K562 (cell line): Measurements from ENCODE around the gene RAB21. TPM values are rescaled to one million over a fixed set of nuclear protein-coding genes. Genes with fewer than 3 reads are reported as not detected.
A peak's percentile ranks its signal among the peaks of the same experiment; 100 is the strongest.

Experiments
- ATAC-seq: fragments of 200-7000 bp; cut with Tn5 transposase; 3 replicates; pipeline ENCODE4 v1.9.1; 2020; ENCODE audit warnings: moderate library complexity
- BruUV-seq: library from RNA; stranded (reverse); fragments of 400-500 nt; replicated peaks from 2 replicates; lab custom pipeline; 2021; lab: Mats Ljungman, UMichigan
- CTCF ChIA-PET: fragments of 300-600 bp; formaldehyde crosslinking; extraction: SDS; loops from one replicate; lab custom pipeline; 2021; ENCODE audit warnings: low intra/inter-chr PET ratio; lab: Yijun Ruan, JAX
- POLR2A ChIA-PET: fragments of 300-600, 350-650 bp; sonication (Branson Sonifier 250); formaldehyde crosslinking; extraction: SDS; loops from one replicate; lab custom pipeline; 2021; ENCODE audit warnings: antibody characterized with exemption, inconsistent platforms; lab: Yijun Ruan, JAX
- DNase-seq, 4 experiments: peaks; one replicate each; pipeline versions ENCODE4 v3.0.0 to v3.0.0-alpha.2; 2011 to 2018; ENCODE audit warnings: low spot score in 3 of 4, mixed read lengths in 3 of 4; ENCODE audit errors: extremely low read depth in 1 of 4
- FAIRE-seq: peaks from 2 replicates; lab custom pipeline; 2011; peaks lifted over from hg19 to GRCh38; lab: Jason Lieb, UNC
- H2AFZ ChIP-seq: 2 replicates; pipeline ENCODE4 v1.6.0; 2011; ENCODE audit warnings: low read depth, low read length, control low read depth, inconsistent platforms
- H3K27ac ChIP-seq: fragments of 200-600 bp; 3 replicates; pipeline ENCODE4 v1.8.0; 2011; ENCODE audit warnings: low read depth, mild to moderate bottlenecking, control low read depth, inconsistent platforms, low read length, moderate library complexity, mixed read lengths; ENCODE audit errors: extremely low read depth
- H3K27me3 ChIP-seq, 2 experiments: fragments of 300-600 bp in 1 of 2; 2 replicates in 1 of 2; 3 replicates in 1 of 2; pipeline versions ENCODE4 v1.6.0 to v1.8.0; 2011; ENCODE audit warnings: inconsistent platforms in 2 of 2, low read length in 2 of 2, mild to moderate bottlenecking in 1 of 2, mixed read lengths in 1 of 2, moderate library complexity in 1 of 2; ENCODE audit not compliant: control insufficient read depth in 2 of 2, insufficient read depth in 2 of 2
- H3K36me3 ChIP-seq: fragments of 300-600 bp; 3 replicates; pipeline ENCODE4 v1.8.0; 2011; ENCODE audit warnings: mild to moderate bottlenecking, low read length, inconsistent platforms; ENCODE audit not compliant: control insufficient read depth, insufficient read depth
- H3K4me1 ChIP-seq, 2 experiments: fragments of 200-600 bp in 1 of 2; replicated peaks in 1 of 2; 2 replicates in 1 of 2; 3 replicates in 1 of 2; pipeline versions ENCODE4 v1.5.1 to v1.8.0; 2011; ENCODE audit warnings: inconsistent platforms in 2 of 2, low read length in 2 of 2, mild to moderate bottlenecking in 1 of 2, mixed read lengths in 1 of 2, moderate library complexity in 1 of 2; ENCODE audit not compliant: control insufficient read depth in 2 of 2, insufficient read depth in 2 of 2
- H3K4me2 ChIP-seq: 2 replicates; pipeline ENCODE4 v1.6.1; 2011; ENCODE audit warnings: low read length, control low read depth, inconsistent platforms, mixed read lengths; ENCODE audit not compliant: insufficient read depth
- H3K4me3 ChIP-seq: fragments of 200-600 bp; sonication (generic), shearing (Covaris generic); 2 replicates; pipeline ENCODE4 v1.5.1; 2016; ENCODE audit warnings: control low read depth, inconsistent platforms
- H3K79me2 ChIP-seq: fragments of 200-600 bp; 3 replicates; pipeline ENCODE4 v1.8.0; 2011; ENCODE audit warnings: low read length, inconsistent platforms; ENCODE audit not compliant: control insufficient read depth, insufficient read depth
- H3K9ac ChIP-seq, 2 experiments: 2 replicates each; pipeline versions ENCODE4 v1.6.0 to v1.6.1; 2011; ENCODE audit warnings: low read depth in 2 of 2, low read length in 2 of 2, control low read depth in 1 of 2, inconsistent platforms in 1 of 2, mild to moderate bottlenecking in 1 of 2, mixed read lengths in 1 of 2; ENCODE audit not compliant: insufficient read depth in 1 of 2
- H3K9me1 ChIP-seq: one replicate; pipeline ENCODE4 v1.6.0; 2011; ENCODE audit warnings: inconsistent platforms, mild to moderate bottlenecking, low read length, moderate library complexity; ENCODE audit not compliant: control insufficient read depth, insufficient read depth
- H3K9me3 ChIP-seq: replicated peaks from 2 replicates; pipeline ENCODE4 v1.5.1; 2011; ENCODE audit warnings: low read depth, low read length, inconsistent platforms; ENCODE audit not compliant: control insufficient read depth, insufficient read depth
- H4K20me1 ChIP-seq: replicated peaks from 2 replicates; pipeline ENCODE4 v1.6.1; 2011; ENCODE audit warnings: low read length, inconsistent platforms, mixed read lengths; ENCODE audit not compliant: control insufficient read depth, insufficient read depth
- CEBPB ChIP-seq: fragments of 450-650 bp; IDR thresholded peaks from 2 replicates; pipeline ENCODE4 v1.6.1; 2016; ENCODE audit warnings: missing genetic modification characterization, missing compliant biosample characterization
- MEF2A ChIP-seq: IDR thresholded peaks from 2 replicates; pipeline ENCODE4 v1.6.1; 2011; ENCODE audit warnings: low read depth, mild to moderate bottlenecking, low read length, moderate library complexity; ENCODE audit not compliant: control insufficient read depth
- MTA1 ChIP-seq: fragments of 450-650 bp; IDR thresholded peaks from 2 replicates; pipeline ENCODE4 v1.6.1; 2017; ENCODE audit warnings: borderline replicate concordance
- RBM25 ChIP-seq: fragments of 200-400 bp; formaldehyde crosslinking; IDR thresholded peaks from 2 replicates; pipeline ENCODE4 v1.6.1; 2018; ENCODE audit warnings: low read length, low read depth, moderate library complexity; ENCODE audit not compliant: severe bottlenecking
- ZNF121 ChIP-seq: sonication (generic); formaldehyde crosslinking; conservative IDR thresholded peaks from 2 replicates; pipeline ENCODE4 v1.8.0; 2022; ENCODE audit warnings: missing genetic modification reagents
- WGBS: fragments of 100-300 bp; shearing (Covaris generic); methylation state at CpG from one replicate; pipeline ENCODE4 v1.1.6; 2016; ENCODE audit warnings: low coverage, mixed read lengths; ENCODE audit not compliant: insufficient coverage; ENCODE audit errors: missing lambda C conversion rate; 5-methylcytosine and 5-hydroxymethylcytosine counted together
- in situ Hi-C: fragments of 300-500 bp; cut with MboI; formaldehyde crosslinking; loops from 4 replicates; pipeline ENCODE4 v1.15.0; 2018; ENCODE audit warnings: inconsistent platforms, mixed read lengths
- intact Hi-C: fragments of 100-400 bp; cut with micrococcal nuclease; formaldehyde crosslinking; loops from 2 replicates; pipeline ENCODE4 v1.14.2; 2022
- polyA plus RNA-seq, 8 experiments: library from polyadenylated mRNA; depleted of rRNA in 4 of 8; stranded (reverse) in 5 of 8; unstranded in 3 of 8; fragments of >200 nt; fragmentation: Nextera tagmentation in 2 of 8; fragmentation: Illumina TruSeq in 1 of 8; extraction: Ambion mirVana in 2 of 8; extraction: Trizol in 1 of 8; gene quantifications; 2 replicates each; pipeline versions ENCODE4 v1.2.1 to v1.2.3, GENCODE V29; 2011 to 2014; ENCODE audit warnings: inconsistent platforms in 1 of 8, missing spikeins in 1 of 8
- total RNA-seq, 7 experiments: library from RNA; depleted of rRNA in 6 of 7; stranded (reverse); fragments of >200 nt in 6 of 7; fragmentation: Illumina TruSeq in 2 of 7; extraction: Trizol in 2 of 7; gene quantifications; 2 replicates each; pipeline versions ENCODE4 v1.2.1 to v1.2.3, GENCODE V29; 2011 to 2021; ENCODE audit warnings: low replicate concordance in 1 of 7
- TF ChIP-seq, protein P1 (sequence below): sonication (generic); IDR thresholded peaks from 2 replicates; pipeline ENCODE4 v1.6.1; 2016

The RAB21 gene
- total and polyA plus RNA-seq, 9 of the 15 experiments (the other 6 are each of a cell fraction or from before 2014, with no cell fraction given) = 5.3 to 45.6 (median 19.6) TPM

DNA sequence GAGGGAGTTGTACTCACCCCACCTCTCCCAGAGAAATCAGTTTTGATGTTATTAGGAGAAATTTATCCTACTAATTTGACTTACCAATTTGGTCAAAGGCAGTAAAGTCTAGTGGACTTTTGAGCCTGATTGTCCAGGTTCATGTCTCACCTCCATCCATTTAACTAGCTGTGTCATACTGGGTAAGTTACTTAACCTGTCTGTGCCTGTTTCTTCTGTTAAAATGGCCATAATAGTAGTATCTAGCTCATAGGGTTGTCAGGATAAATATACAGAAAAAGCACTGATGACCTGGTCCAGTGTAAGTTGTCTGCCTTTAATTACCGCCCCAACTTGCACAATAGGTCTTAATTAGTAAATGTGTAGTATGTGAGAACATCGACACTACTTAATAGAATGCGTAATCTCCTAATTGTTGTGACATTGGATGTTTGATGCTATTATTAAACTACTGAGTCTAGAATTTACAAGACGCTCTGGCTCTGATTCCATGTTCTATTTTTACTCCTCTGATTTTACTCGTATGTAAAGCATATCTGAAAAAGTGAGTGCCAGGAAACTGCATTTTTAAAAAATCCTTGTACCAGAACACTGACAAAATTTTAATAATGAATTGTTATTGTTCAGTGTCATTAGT lies 1.5 kb downstream of the RAB21 start:
- intact Hi-C loops = loop anchor here (10.0 kb wide), 1 partner anchor 621 kb away; no protein-coding TSS in a partner anchor

More for the DNA sequence above, 1.5 kb downstream of the RAB21 start:
- Histone ChIP-seq H3K79me2 (peaks cover 65% of the 10 kb centered on the region), H3K27me3 (no peaks in the 10 kb centered on the region), H3K4me1 (peaks cover 12 to 28% of the 10 kb centered on the region in 2 experiments; a peak in 4 of 5 replicates), H3K27ac (peak overlapping the region; percentile 93; the same call in 2 of the 3 replicates), H3K4me2 (peak overlapping the region; percentile 83), H3K9me3 (peaks cover 7% of the 10 kb centered on the region; the same call in 1 of the 2 replicates), H4K20me1 (no peaks in the 10 kb centered on the region; the same call in none of the 2 replicates), H3K4me3 (peak overlapping the region; percentile 67), H2AFZ (peak overlapping the region; percentile 69; the same call in 1 of the 2 replicates), H3K9ac (peak overlapping the region; percentile 87 to 91; a peak in 3 of 4 replicates), H3K9me1 (no peaks in the 10 kb centered on the region), H3K36me3 (peaks cover 49% of the 10 kb centered on the region)
- WGBS = 56% methylated on average over 5 of the region's 5 CpGs
- in situ Hi-C loops = loop anchor here (10.0 kb wide), 1 partner anchor 341 kb away; no protein-coding TSS in a partner anchor
- DNase-seq = no peak
- ChIA-PET CTCF (no interaction called here), POLR2A (interaction anchor here (1.0 to 1.9 kb wide), 4 partner anchors 9 to 95 kb away, joined by 3 to 4 read pairs (median 3); no protein-coding TSS in a partner anchor)
- peak; percentile 23 for TF ChIP-seq RBM25
- TF ChIP-seq MTA1 = no peak
- TF ChIP-seq, protein P1, sequence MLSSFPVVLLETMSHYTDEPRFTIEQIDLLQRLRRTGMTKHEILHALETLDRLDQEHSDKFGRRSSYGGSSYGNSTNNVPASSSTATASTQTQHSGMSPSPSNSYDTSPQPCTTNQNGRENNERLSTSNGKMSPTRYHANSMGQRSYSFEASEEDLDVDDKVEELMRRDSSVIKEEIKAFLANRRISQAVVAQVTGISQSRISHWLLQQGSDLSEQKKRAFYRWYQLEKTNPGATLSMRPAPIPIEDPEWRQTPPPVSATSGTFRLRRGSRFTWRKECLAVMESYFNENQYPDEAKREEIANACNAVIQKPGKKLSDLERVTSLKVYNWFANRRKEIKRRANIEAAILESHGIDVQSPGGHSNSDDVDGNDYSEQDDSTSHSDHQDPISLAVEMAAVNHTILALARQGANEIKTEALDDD = 0 out of 2 replicates have a peak, but pooled peaks have one; percentile 20
- 0 out of 2 replicates have a peak, but pooled peaks have one; percentile 7 for TF ChIP-seq CEBPB (tag)
- peak; percentile 32; the same call in 1 of the 2 replicates for TF ChIP-seq ZNF121
- TF ChIP-seq MEF2A = peak; percentile 2; the same call in 1 of the 2 replicates
- BruUV-seq = TSS peak; percentile 46
- no peak for FAIRE-seq
- ATAC-seq = no peak
